ENCODE data around the gene THAP3. TPM values are rescaled to one million over a fixed set of nuclear protein-coding genes. Genes with fewer than 3 reads are reported as not detected.

The THAP3 gene
- total RNA-seq, 1 donor from 2014 or later = 25.0 TPM

- no peak overlapping the region for H3K27ac Mint-ChIP-seq
These were observed 27.2 kb downstream of the THAP3 start for GRCh38 chr1:6651909-6652308.

DNA sequence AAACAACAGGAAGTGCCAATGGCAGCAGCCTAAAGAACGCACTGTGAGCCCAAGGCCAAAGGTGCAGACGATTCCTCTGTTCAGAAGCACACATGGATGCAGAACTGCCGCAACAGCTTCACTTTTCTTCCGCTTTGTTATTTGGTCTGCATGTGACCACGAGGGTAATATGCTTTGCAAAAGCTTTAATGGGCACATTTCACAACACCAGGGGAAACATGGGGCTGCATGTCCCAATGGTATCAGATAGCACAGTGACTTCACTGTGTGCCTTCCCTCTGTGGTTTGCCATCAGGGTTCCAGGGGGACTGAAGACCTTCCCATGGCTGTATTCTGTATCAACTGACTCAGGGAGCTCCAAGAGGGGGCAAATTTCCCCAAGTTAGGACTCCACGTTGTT, 28.3 kb downstream of the THAP3 start:
- no peaks in the 10 kb centered on the region for H3K9me3 Mint-ChIP-seq
- H3K36me3 ChIP-seq = no peaks in the 10 kb centered on the region
- peaks cover 7% of the 10 kb centered on the region for H3K79me2 ChIP-seq (ENCODE audit: low read depth)

More at GRCh38 chr1:6651909-6652308, 27.2 kb downstream of the THAP3 start:
- no peak for DNase-seq (ENCODE audit: low spot score)
- no peak overlapping the region for H3K4me2 ChIP-seq
- H3K9ac ChIP-seq = no peak overlapping the region
- H3K79me2 ChIP-seq (ENCODE audit: low read depth) = peaks cover 7% of the 10 kb centered on the region
- no peak overlapping the region for H3K27ac ChIP-seq
- TF ChIP-seq, protein P1, sequence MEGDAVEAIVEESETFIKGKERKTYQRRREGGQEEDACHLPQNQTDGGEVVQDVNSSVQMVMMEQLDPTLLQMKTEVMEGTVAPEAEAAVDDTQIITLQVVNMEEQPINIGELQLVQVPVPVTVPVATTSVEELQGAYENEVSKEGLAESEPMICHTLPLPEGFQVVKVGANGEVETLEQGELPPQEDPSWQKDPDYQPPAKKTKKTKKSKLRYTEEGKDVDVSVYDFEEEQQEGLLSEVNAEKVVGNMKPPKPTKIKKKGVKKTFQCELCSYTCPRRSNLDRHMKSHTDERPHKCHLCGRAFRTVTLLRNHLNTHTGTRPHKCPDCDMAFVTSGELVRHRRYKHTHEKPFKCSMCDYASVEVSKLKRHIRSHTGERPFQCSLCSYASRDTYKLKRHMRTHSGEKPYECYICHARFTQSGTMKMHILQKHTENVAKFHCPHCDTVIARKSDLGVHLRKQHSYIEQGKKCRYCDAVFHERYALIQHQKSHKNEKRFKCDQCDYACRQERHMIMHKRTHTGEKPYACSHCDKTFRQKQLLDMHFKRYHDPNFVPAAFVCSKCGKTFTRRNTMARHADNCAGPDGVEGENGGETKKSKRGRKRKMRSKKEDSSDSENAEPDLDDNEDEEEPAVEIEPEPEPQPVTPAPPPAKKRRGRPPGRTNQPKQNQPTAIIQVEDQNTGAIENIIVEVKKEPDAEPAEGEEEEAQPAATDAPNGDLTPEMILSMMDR (IDR thresholded peaks at IDR 0.05) = no peak
- no peak for TF ChIP-seq EZH2 (IDR thresholded peaks at IDR 0.05)
- TF ChIP-seq EZH2phosphoT487 (IDR thresholded peaks at IDR 0.05) = no peak
- no peaks in the 10 kb centered on the region for H3K9me3 ChIP-seq (ENCODE audit: low read depth)
- no peaks in the 10 kb centered on the region for H3K4me1 ChIP-seq
- H3K4me1 Mint-ChIP-seq = peaks cover 18% of the 10 kb centered on the region
- H3K27me3 Mint-ChIP-seq (ENCODE audit: insufficient read depth, low read depth) = peaks cover 5% of the 10 kb centered on the region
- peaks cover 4% of the 10 kb centered on the region for H3F3A ChIP-seq (ENCODE audit: low read depth)
- no peaks in the 10 kb centered on the region for H3K27me3 ChIP-seq
- no peaks in the 10 kb centered on the region for H3K36me3 ChIP-seq
- H3K9me3 Mint-ChIP-seq = no peaks in the 10 kb centered on the region
- H2AFZ ChIP-seq (replicated peaks) = no peak overlapping the region
- H3K36me3 Mint-ChIP-seq = peaks cover 6% of the 10 kb centered on the region
- H4K20me1 ChIP-seq (ENCODE audit: low read depth) = no peaks in the 10 kb centered on the region
- no peak overlapping the region for H3K4me3 Mint-ChIP-seq
- H3K4me3 ChIP-seq = no peak overlapping the region

DNA sequence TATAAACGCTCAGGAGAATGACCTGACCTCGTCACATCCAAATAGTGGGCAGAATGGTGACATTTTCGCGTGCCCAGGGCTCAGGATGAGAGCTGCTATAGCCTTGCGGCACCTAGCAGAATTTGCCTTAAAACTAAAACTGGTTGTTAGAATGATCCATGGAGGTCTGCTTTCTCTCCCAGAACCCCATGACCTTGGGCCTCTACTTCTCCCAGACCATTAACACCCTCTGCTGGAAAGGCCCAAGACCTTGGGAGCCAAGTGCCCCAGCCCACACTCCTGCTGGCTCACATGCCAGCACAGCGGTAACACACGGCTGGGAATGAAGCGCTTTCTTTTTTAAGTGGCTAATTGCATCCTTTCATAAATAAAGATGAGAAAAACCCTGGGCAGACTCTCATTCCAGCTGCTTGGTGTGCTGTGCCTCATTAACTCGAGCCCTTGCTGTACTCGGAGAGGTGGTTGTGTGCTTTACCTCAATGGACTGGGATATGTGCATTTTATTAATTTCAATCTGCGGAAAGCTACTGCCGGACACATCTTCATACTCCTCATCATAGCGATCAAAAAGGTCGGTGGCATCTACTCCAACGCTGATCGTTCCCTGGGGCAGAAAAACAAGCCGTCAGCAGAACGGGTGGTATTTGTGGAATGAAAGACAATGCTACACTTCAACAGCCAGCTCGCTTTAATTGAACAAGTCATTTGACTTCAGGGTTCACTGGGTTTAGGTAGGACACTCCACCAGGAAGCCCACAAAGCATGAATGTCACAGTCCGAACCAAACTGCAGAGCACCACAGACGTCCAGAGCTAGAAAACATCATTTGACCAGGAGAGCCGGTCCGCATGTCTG, 29.0 kb downstream of the THAP3 start:
- TF ChIP-seq EZH2phosphoT487 (IDR thresholded peaks at IDR 0.05) (no peak), EZH2 (IDR thresholded peaks at IDR 0.05) (no peak)
- TF ChIP-seq, protein P1 (IDR thresholded peaks at IDR 0.05) = no peak
- H3K79me2 ChIP-seq (ENCODE audit: low read depth) = peaks cover 7% of the 10 kb centered on the region
- no peaks in the 10 kb centered on the region for H3K9me3 Mint-ChIP-seq
- H3K4me3 ChIP-seq = no peak overlapping the region
- no peaks in the 10 kb centered on the region for H3K27me3 ChIP-seq
- H3K4me1 Mint-ChIP-seq = peaks cover 22% of the 10 kb centered on the region
- DNase-seq (ENCODE audit: low spot score) = no peak
- no peak overlapping the region for H2AFZ ChIP-seq (replicated peaks)
- H3K36me3 Mint-ChIP-seq = peaks cover 8% of the 10 kb centered on the region
- H3K9me3 ChIP-seq (ENCODE audit: low read depth) = no peaks in the 10 kb centered on the region
- no peak overlapping the region for H3K9ac ChIP-seq
- peak overlapping the region; percentile 30 for H3K4me3 Mint-ChIP-seq
- no peak overlapping the region for H3K4me2 ChIP-seq
- peak overlapping the region; percentile 29 for H3K27ac Mint-ChIP-seq
- no peaks in the 10 kb centered on the region for H3F3A ChIP-seq (ENCODE audit: low read depth)
- no peaks in the 10 kb centered on the region for H3K36me3 ChIP-seq
- H3K27me3 Mint-ChIP-seq (ENCODE audit: insufficient read depth, low read depth) = peaks cover 7% of the 10 kb centered on the region
- peaks cover 4% of the 10 kb centered on the region for H4K20me1 ChIP-seq (ENCODE audit: low read depth)
- no peaks in the 10 kb centered on the region for H3K4me1 ChIP-seq
- H3K27ac ChIP-seq = no peak overlapping the region

More for the DNA sequence above, 28.3 kb downstream of the THAP3 start:
- peaks cover 7% of the 10 kb centered on the region for H3K36me3 Mint-ChIP-seq
- DNase-seq (ENCODE audit: low spot score) = no peak
- no peaks in the 10 kb centered on the region for H3K9me3 ChIP-seq (ENCODE audit: low read depth)
- TF ChIP-seq EZH2 (IDR thresholded peaks at IDR 0.05) = no peak
- no peak for TF ChIP-seq EZH2phosphoT487 (IDR thresholded peaks at IDR 0.05)
- TF ChIP-seq, protein P1 (IDR thresholded peaks at IDR 0.05) = no peak
- no peak overlapping the region for H3K4me3 ChIP-seq
- no peaks in the 10 kb centered on the region for H3K27me3 ChIP-seq
- H3K4me1 Mint-ChIP-seq = peaks cover 22% of the 10 kb centered on the region
- H3K9ac ChIP-seq = no peak overlapping the region
- no peaks in the 10 kb centered on the region for H3F3A ChIP-seq (ENCODE audit: low read depth)
- H3K4me1 ChIP-seq = no peaks in the 10 kb centered on the region
- H3K4me3 Mint-ChIP-seq = no peak overlapping the region
- peak overlapping the region; percentile 68 for H3K27ac Mint-ChIP-seq
- H3K27me3 Mint-ChIP-seq (ENCODE audit: insufficient read depth, low read depth) = peaks cover 7% of the 10 kb centered on the region
- no peak overlapping the region for H3K27ac ChIP-seq
- H2AFZ ChIP-seq (replicated peaks) = no peak overlapping the region
- H4K20me1 ChIP-seq (ENCODE audit: low read depth) = peaks cover 2% of the 10 kb centered on the region
- H3K4me2 ChIP-seq = no peak overlapping the region
